Stimulated activated CD4-positive, alpha-beta T cell treated with anti-CD3 and anti-CD28 coated beads, Interleukin-1b, Interleukin-23, amount 100 ng/mL, for 4 hours (primary cell): ENCODE measurements around the gene HOXD8.

Experiments
- DNase-seq, 2 donors: peaks; one replicate each; pipeline ENCODE4 v3.0.0-alpha.2; 2020; ENCODE audit warnings: low read depth in 2 of 2

HOXD8 gene

GRCh38 chr2:176090862-176091261 is 38.6 kb upstream of the HOXD8 start:
- no peak for DNase-seq

- no peak for DNase-seq
Measured at GRCh38 chr2:176091329-176092258, 37.9 kb upstream of the HOXD8 start.

DNA sequence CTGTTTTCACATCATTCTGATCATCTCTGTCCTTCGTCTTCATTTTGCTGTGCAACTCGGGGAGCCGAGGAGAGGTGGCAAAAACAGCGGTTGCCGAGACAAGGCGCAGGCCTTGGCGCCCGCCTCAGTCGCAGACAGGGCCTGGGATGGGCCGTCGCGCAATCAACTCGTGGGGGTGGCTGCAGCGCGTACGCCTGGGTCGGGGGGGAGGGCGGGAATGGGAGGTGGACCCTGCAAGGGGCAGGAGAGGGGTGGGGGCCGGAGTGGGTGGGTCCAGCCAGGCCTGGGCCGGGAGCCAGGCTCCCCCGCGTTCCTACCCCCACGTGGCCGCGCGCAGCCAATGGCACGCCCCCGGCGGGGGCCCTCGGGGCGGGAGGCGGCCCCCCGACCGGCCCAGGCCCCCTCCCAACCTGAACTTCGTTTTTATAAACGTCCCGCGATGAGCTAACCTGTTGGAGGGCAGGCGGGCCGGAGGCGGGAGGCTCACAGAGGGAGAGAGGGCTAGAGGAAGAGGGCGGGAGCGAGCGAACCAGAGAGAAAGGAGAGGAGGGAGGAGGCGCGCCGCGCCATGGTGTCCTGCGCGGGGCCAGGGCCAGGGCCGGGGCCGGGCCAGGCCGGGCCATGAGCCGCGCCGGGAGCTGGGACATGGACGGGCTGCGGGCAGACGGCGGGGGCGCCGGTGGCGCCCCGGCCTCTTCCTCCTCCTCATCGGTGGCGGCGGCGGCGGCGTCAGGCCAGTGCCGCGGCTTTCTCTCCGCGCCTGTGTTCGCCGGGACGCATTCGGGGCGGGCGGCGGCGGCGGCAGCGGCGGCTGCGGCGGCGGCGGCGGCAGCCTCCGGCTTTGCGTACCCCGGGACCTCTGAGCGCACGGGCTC is 37.0 kb upstream of the HOXD8 start, which contains the start of gene HOXD13:
HOXD13 (plus strand) TSS at position 452 of the 875 bp plus-strand sequence; CDS start at position 622, 170 bp downstream.
- no peak for DNase-seq

DNA sequence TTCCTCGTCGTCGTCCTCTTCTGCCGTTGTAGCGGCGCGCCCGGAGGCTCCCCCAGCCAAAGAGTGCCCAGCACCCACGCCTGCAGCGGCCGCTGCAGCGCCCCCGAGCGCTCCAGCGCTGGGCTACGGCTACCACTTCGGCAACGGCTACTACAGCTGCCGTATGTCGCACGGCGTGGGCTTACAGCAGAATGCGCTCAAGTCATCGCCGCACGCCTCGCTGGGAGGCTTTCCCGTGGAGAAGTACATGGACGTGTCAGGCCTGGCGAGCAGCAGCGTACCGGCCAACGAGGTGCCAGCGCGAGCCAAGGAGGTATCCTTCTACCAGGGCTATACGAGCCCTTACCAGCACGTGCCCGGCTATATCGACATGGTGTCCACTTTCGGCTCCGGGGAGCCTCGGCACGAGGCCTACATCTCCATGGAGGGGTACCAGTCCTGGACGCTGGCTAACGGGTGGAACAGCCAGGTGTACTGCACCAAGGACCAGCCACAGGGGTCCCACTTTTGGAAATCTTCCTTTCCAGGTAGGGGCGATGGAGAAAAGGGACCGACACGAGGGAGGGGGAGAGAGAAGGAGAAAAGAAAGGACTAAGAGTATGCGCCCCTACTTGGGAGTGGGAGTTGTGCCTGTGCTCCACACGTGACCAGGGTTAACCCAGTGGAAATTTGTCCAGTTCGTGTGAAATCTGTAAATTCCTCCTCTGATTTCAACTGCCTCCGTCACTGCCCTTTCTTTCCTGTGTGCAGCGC is 36.2 kb upstream of the HOXD8 start:
- DNase-seq: no peak

DNA sequence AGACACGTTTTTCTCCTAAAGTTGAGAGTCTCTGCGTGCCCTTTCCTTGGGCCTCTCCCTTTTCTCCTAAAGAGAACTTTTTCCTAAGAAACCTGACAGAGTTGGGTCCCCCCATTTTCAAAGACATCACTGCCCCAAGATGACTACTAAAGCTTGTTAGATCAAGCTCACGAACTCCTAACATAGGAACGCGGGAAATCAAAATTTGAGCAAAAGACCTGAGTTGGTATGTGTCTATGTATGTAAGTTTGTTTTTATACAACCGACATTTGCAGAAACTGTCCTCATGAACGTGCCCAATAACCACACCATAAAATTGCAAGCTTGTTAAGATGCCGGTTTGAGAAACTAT is 35.6 kb upstream of the HOXD8 start:
- no peak for DNase-seq

DNA sequence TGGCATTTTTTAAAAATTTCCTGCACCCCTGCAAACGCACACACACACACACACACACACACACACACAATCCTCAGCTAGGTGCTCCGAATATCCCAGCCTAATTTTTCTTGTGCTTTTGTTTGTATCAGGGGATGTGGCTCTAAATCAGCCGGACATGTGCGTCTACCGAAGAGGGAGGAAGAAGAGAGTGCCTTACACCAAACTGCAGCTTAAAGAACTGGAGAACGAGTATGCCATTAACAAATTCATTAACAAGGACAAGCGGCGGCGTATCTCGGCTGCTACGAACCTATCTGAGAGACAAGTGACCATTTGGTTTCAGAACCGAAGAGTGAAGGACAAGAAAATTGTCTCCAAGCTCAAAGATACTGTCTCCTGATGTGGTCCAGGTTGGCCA is 35.2 kb upstream of the HOXD8 start:
- no peak for DNase-seq

GRCh38 chr2:176095421-176095820 is 34.1 kb upstream of the HOXD8 start:
- DNase-seq: no peak

- no peak for DNase-seq
Measured at GRCh38 chr2:176096243-176096985, 33.1 kb upstream of the HOXD8 start.

DNA sequence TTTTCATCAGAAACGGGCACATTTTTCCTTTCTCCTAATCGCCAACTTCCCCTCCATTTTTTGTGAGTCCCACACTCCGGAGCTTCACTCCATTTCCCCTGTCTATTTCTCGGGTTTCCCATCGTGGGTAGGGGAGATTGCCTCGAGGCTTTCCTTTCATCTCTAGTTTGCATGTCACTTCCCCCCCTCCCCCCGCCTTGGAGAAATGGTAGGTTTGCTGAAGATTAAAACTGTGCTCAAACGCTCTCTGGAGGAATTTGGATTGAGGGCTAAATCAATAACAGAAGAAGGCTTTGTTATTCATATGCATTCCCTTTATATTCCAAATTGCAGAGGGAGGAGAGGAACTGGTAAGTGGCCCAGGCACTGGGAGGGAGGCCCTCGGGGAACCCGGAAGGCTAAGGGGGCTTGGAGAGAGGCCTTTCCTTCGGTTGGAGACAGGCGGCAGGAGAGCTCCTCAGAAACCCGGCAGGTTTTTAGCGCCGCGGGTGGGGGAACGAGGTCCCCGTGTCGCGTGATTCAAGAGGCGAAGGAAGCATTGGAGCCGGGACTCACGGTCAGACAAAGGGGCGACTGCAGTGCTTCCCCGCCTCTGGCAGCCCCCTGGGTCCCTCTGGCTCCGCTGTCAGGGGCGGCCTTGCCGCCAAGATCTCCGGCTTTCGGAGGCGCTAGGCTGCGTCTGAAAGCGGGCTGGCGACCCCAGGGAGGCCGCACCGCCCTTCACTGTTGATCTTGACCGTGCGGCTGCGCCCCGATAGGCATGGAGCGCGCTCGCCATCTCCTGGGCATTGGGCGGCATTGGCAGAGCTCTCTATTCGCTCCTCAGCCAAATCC is 32.3 kb upstream of the HOXD8 start:
- DNase-seq: peak; percentile 27 to 50

GRCh38 chr2:176097820-176098365 is 31.6 kb upstream of the HOXD8 start:
- no peak for DNase-seq

- DNase-seq: no peak
Measured at GRCh38 chr2:176098366-176099158, 30.9 kb upstream of the HOXD8 start.

DNA sequence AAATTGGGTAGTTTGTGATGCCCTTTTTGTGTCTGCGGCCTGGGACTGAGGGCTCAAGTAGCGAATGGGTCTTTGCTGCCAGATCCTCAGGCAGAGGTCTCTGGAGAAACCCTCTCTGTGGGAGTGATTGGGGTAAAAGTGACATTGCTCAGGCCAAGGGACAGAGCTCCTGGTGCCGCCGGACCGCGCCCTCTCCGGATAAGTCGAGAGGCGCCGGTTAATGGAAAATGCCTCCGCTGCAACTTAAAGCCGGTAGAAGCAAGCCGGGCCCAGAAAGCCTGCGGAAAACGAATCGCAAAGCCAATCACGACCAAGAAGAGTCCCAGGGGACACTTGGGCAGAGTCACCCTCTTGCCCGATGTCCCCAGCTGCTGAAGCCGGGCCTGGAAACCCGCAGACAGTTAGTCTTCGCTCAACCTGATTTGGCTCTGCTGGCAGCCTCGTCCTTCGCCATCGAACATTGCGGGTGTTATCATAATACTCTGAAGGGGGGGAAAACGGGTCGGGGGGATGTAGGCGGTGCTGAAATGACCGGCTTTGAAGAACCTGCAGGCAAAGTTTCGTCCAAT is 30.3 kb upstream of the HOXD8 start:
- DNase-seq: no peak

GRCh38 chr2:176099728-176100546 is 29.6 kb upstream of the HOXD8 start, which contains the start of gene HOXD12:
Gene HOXD12, plus strand, starts transcription at chr2:176099795. Its CDS starts 7 bp downstream, at chr2:176099802.
- DNase-seq: no peak

- DNase-seq: no peak
Measured at GRCh38 chr2:176100547-176101140, 28.9 kb upstream of the HOXD8 start.

DNA sequence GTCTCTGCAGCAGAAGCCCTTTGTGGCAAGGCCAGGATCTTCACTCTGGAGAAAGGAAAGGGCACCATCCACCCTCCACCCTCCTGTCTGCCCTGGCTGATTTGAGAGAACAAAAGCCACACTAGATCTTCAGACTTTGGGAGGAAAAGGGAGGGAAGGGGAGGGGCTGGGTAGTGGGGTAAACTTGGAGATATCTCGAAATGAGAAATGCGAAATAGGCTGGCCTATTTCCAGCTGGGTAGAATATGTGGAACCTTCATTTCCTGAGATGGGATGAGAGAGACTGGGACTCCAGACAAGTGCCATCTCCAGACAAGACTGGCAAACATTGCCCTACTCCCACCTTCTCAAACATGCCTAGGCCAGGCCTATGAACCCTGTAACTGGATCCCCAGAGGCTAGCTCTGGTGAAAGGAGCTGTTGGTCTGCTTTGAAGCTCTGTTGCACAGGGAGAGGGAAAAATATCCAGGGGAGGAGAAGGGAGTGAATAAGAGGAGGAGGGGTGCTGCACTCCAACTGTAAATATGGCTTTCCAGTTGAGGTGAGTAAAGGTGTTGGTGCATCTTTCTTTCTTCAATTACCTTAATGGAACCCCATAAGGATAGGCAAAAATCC is 28.2 kb upstream of the HOXD8 start:
- no peak for DNase-seq

GRCh38 chr2:176101842-176102241 is 27.7 kb upstream of the HOXD8 start:
- no peak for DNase-seq

GRCh38 chr2:176102309-176102866 is 27.1 kb upstream of the HOXD8 start:
- no peak for DNase-seq
